GM23248 (cell line): ENCODE measurements around the gene LYRM1. TPM values are rescaled to one million over a fixed set of nuclear protein-coding genes. Genes with fewer than 3 reads are reported as not detected.
"Not testable (repeated sequence)": the region's sequence is repeated elsewhere in the genome, so short reads cannot be mapped to it uniquely, and the experiment has no call there.

Experiments used
- DNase-seq: peaks from one replicate; pipeline ENCODE4 v3.0.0-alpha.2; 2015
- H2AFZ ChIP-seq: fragments of 200-600 bp; sonication (generic); 2 replicates; pipeline ENCODE4 v1.6.1; 2016; ENCODE audit warnings: antibody characterized with exemption
- H3F3A ChIP-seq: fragments of 200-600 bp; sonication (generic); 2 replicates; pipeline ENCODE4 v1.6.1; 2016; ENCODE audit warnings: mild to moderate bottlenecking, antibody characterized with exemption, mixed run types; ENCODE audit not compliant: insufficient read depth
- H3K27ac ChIP-seq: fragments of 200-600 bp; sonication (generic); 2 replicates; pipeline ENCODE4 v1.5.1; 2016; ENCODE audit warnings: mild to moderate bottlenecking
- H3K27me3 ChIP-seq: fragments of 200-600 bp; sonication (generic); replicated peaks from 2 replicates; pipeline ENCODE4 v1.6.1; 2016; ENCODE audit warnings: mild to moderate bottlenecking; ENCODE audit not compliant: insufficient read depth
- H3K36me3 ChIP-seq: fragments of 200-600 bp; sonication (generic); 2 replicates; pipeline ENCODE4 v1.6.1; 2016; ENCODE audit warnings: low read depth, mild to moderate bottlenecking
- H3K4me1 ChIP-seq: fragments of 200-600 bp; sonication (generic); 2 replicates; pipeline ENCODE4 v1.6.1; 2016; ENCODE audit warnings: mild to moderate bottlenecking; ENCODE audit not compliant: insufficient read depth
- H3K4me2 ChIP-seq: fragments of 200-600 bp; sonication (generic); one replicate; pipeline ENCODE4 v1.6.1; 2016; ENCODE audit warnings: mild to moderate bottlenecking; ENCODE audit not compliant: unreplicated experiment
- H3K4me3 ChIP-seq: fragments of 200-600 bp; sonication (generic); 2 replicates; pipeline ENCODE4 v1.5.1; 2016; ENCODE audit warnings: mild to moderate bottlenecking
- H3K79me2 ChIP-seq: fragments of 200-600 bp; sonication (generic); 2 replicates; pipeline ENCODE4 v1.6.1; 2016; ENCODE audit warnings: mild to moderate bottlenecking; ENCODE audit not compliant: insufficient read depth
- H3K9ac ChIP-seq: fragments of 200-600 bp; sonication (generic); 2 replicates; pipeline ENCODE4 v1.6.1; 2016; ENCODE audit warnings: mild to moderate bottlenecking
- H3K9me2 ChIP-seq: fragments of 200-600 bp; sonication (generic); 2 replicates; pipeline ENCODE4 v1.6.1; 2016; ENCODE audit warnings: mixed run types, mild to moderate bottlenecking, moderate library complexity; ENCODE audit not compliant: insufficient read depth
- H3K9me3 ChIP-seq: fragments of 200-600 bp; sonication (generic); one replicate; pipeline ENCODE4 v1.6.1; 2017; ENCODE audit warnings: low read depth
- H4K20me1 ChIP-seq: fragments of 200-600 bp; sonication (generic); 2 replicates; pipeline ENCODE4 v1.6.0; 2016; ENCODE audit not compliant: insufficient read depth
- EZH2 ChIP-seq: fragments of 200-600 bp; sonication (generic); IDR thresholded peaks from 2 replicates; pipeline ENCODE4 v1.6.1; 2018; ENCODE audit warnings: antibody characterized with exemption, mild to moderate bottlenecking; ENCODE audit not compliant: insufficient read depth, poor library complexity, severe bottlenecking
- EZH2phosphoT487 ChIP-seq: fragments of 200-600 bp; sonication (generic); IDR thresholded peaks from 2 replicates; pipeline ENCODE4 v1.6.1; 2018; ENCODE audit warnings: antibody characterized with exemption, moderate library complexity, mild to moderate bottlenecking, low read depth; ENCODE audit not compliant: insufficient read depth
- WGBS, 2 experiments: methylation state at CpG; one replicate each; pipeline ENCODE4 v1.1.6; 2015 to 2017; ENCODE audit warnings: low lambda C conversion rate in 2 of 2, low coverage in 1 of 2; ENCODE audit errors: missing lambda C conversion rate in 2 of 2; 5-methylcytosine and 5-hydroxymethylcytosine counted together
- in situ Hi-C: fragments of 300-500 bp; cut with MboI; formaldehyde crosslinking; loops from 2 replicates; pipeline ENCODE4 v1.15.0; 2020
- polyA plus RNA-seq: library from polyadenylated mRNA; unstranded; fragments of >200 nt; fragmentation: Nextera tagmentation; extraction: Ambion mirVana; gene quantifications from 2 replicates; pipeline ENCODE4 v1.2.1, GENCODE V29; 2016
- total RNA-seq: library from RNA; depleted of rRNA; stranded (reverse); fragments of >200 nt; shearing (Covaris generic); gene quantifications from 2 replicates; pipeline ENCODE4 v1.2.3, GENCODE V29; 2014

LYRM1 gene
- total and polyA plus RNA-seq, 2 experiments from 2014 or later = 32.1 to 40.9 TPM

GRCh38 chr16:20923876-20924275 is 23.3 kb downstream of the LYRM1 start:
- Histone ChIP-seq H3K4me2 (no peak overlapping the region), H3K4me3 (no peak overlapping the region), H3K27me3 (no peaks in the 10 kb centered on the region), H3K9ac (no peak overlapping the region), H3K27ac (no peak overlapping the region), H3K79me2 (no peaks in the 10 kb centered on the region), H3K9me2 (no peaks in the 10 kb centered on the region), H3K4me1 (peaks cover 7% of the 10 kb centered on the region), H4K20me1 (no peaks in the 10 kb centered on the region), H3K36me3 (no peaks in the 10 kb centered on the region; the same call in 1 of the 2 replicates), H2AFZ (no peak overlapping the region), H3F3A (no peaks in the 10 kb centered on the region; the same call in 1 of the 2 replicates), H3K9me3 (no peaks in the 10 kb centered on the region)
- WGBS, 2 experiments = 45 to 63% methylated on average over 3 of the region's 3 CpGs
- in situ Hi-C loops = no loop called here
- TF ChIP-seq EZH2 (no peak), EZH2phosphoT487 (no peak)
- DNase-seq = no peak

- Histone ChIP-seq H2AFZ (no peak overlapping the region), H4K20me1 (no peaks in the 10 kb centered on the region), H3K9me2 (no peaks in the 10 kb centered on the region), H3K4me3 (no peak overlapping the region), H3F3A (no peaks in the 10 kb centered on the region), H3K4me2 (no peak overlapping the region), H3K27ac (no peak overlapping the region), H3K27me3 (no peaks in the 10 kb centered on the region), H3K36me3 (no peaks in the 10 kb centered on the region; the same call in 1 of the 2 replicates), H3K9me3 (no peaks in the 10 kb centered on the region), H3K4me1 (peaks cover under 1% of the 10 kb centered on the region), H3K9ac (no peak overlapping the region), H3K79me2 (no peaks in the 10 kb centered on the region)
- in situ Hi-C loops = no loop called here
- TF ChIP-seq EZH2phosphoT487 = no peak
- TF ChIP-seq EZH2 = no peak
- 100% methylated on average over 1 of the region's 1 CpG for WGBS, 2 experiments
- DNase-seq = no peak
Measured at GRCh38 chr16:20925751-20926150, 25.2 kb downstream of the LYRM1 start.

DNA sequence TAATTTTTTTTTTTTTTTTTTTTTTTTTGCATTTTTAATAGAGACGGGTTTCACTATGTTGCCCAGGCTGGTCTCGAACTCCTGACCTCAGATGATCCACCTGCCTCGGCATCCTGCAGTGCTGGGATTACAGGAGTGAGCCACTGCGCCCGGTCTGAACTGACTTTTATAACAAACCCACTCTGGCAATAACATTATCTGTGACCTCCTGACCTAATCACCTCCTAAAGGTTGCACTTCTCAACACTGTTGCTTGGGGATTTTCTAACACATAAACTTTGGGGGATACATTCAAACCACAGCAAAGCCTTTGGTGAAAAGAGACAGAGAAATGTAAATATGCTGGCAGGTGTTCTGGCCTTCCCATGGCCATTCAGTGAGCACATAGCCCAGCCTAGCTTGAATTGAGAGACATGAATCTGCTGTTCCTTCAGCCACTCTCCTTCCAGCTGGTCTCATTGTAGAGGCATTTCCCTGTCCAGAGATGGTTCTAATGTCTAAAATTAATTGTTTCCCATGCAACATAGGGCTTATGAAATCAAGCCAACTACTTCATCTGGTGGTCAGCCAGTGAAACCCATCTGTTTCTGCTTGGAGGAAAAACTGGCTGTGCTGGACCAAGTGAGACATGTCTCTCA is 28.3 kb downstream of the LYRM1 start:
- Histone ChIP-seq H3K27ac (no peak overlapping the region), H3K4me1 (peaks cover 10% of the 10 kb centered on the region), H3K4me3 (no peak overlapping the region), H3K79me2 (no peaks in the 10 kb centered on the region), H3K4me2 (no peak overlapping the region), H2AFZ (no peak overlapping the region), H3K27me3 (no peaks in the 10 kb centered on the region), H3K36me3 (no peaks in the 10 kb centered on the region), H3F3A (no peaks in the 10 kb centered on the region), H3K9me3 (no peaks in the 10 kb centered on the region), H4K20me1 (no peaks in the 10 kb centered on the region), H3K9ac (no peak overlapping the region), H3K9me2 (no peaks in the 10 kb centered on the region)
- peak; percentile 38 for DNase-seq
- in situ Hi-C loops = no loop called here
- WGBS, 2 experiments = 83 to 90% methylated on average over 5 of the region's 5 CpGs
- TF ChIP-seq EZH2 = no peak
- TF ChIP-seq EZH2phosphoT487 = no peak

DNA sequence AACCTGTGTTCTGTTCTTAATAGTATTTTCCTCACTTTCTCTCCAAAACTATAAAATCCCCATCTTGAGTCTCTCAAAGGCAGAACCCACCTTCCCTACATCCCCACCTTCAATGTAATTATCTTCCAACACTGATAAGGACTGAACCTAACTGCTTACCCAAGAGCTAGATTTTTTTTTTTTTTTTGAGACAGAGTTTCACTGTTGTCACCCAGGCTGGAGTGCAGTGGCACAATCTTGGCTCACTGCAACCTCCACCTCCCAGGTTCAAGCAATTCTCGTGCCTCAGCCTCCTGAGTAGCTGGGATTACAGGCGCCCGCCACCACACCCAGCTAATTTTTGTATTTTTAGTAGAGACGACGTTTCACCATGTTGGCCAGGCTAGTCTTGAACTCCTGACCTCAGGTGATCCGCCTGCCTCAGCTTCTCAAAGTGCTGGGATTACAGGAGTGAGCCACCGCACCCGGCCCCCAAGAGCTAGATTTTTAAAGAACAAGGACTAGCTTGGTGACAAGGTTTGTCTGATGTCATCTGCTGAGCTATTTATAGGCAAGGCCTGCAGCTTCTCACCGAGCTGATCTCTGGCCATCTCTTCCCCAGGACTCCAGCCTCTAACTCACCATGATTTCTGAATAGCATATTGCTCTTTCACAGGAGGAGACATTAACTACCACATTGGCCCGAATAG is 29.2 kb downstream of the LYRM1 start:
- H3K27ac ChIP-seq, H3K9me2 ChIP-seq, H3K36me3 ChIP-seq, H3K9me3 ChIP-seq, H3K79me2 ChIP-seq, H4K20me1 ChIP-seq, H3K9ac ChIP-seq, in situ Hi-C loops, H3K4me1 ChIP-seq, H3F3A ChIP-seq, H3K27me3 ChIP-seq, H3K4me3 ChIP-seq, H3K4me2 ChIP-seq: not testable (repeated sequence)
- WGBS, 2 experiments = 55 to 59% methylated on average over 10 of the region's 10 CpGs
- H2AFZ ChIP-seq = peak overlapping the region; percentile 45
- peak; percentile 47 for DNase-seq
